K562 (cell line): Measurements from ENCODE around the gene COL15A1. TPM values are rescaled to one million over a fixed set of nuclear protein-coding genes. Genes with fewer than 3 reads are reported as not detected.

Experiments
- ATAC-seq: fragments of 200-7000 bp; cut with Tn5 transposase; 3 replicates; pipeline ENCODE4 v1.9.1; 2020; ENCODE audit warnings: moderate library complexity
- BruUV-seq: library from RNA; stranded (reverse); fragments of 400-500 nt; replicated peaks from 2 replicates; lab custom pipeline; 2021; lab: Mats Ljungman, UMichigan
- CTCF ChIA-PET: fragments of 300-600 bp; formaldehyde crosslinking; extraction: SDS; loops from one replicate; lab custom pipeline; 2021; ENCODE audit warnings: low intra/inter-chr PET ratio; lab: Yijun Ruan, JAX
- POLR2A ChIA-PET: fragments of 300-600, 350-650 bp; sonication (Branson Sonifier 250); formaldehyde crosslinking; extraction: SDS; loops from one replicate; lab custom pipeline; 2021; ENCODE audit warnings: antibody characterized with exemption, inconsistent platforms; lab: Yijun Ruan, JAX
- DNase-seq, 4 experiments: peaks; one replicate each; pipeline versions ENCODE4 v3.0.0 to v3.0.0-alpha.2; 2011 to 2018; ENCODE audit warnings: low spot score in 3 of 4, mixed read lengths in 3 of 4; ENCODE audit errors: extremely low read depth in 1 of 4
- FAIRE-seq: peaks from 2 replicates; lab custom pipeline; 2011; peaks lifted over from hg19 to GRCh38; lab: Jason Lieb, UNC
- H2AFZ ChIP-seq: 2 replicates; pipeline ENCODE4 v1.6.0; 2011; ENCODE audit warnings: low read depth, low read length, control low read depth, inconsistent platforms
- H3K27ac ChIP-seq: fragments of 200-600 bp; 3 replicates; pipeline ENCODE4 v1.8.0; 2011; ENCODE audit warnings: low read depth, mild to moderate bottlenecking, control low read depth, inconsistent platforms, low read length, moderate library complexity, mixed read lengths; ENCODE audit errors: extremely low read depth
- H3K27me3 ChIP-seq, 2 experiments: fragments of 300-600 bp in 1 of 2; 2 replicates in 1 of 2; 3 replicates in 1 of 2; pipeline versions ENCODE4 v1.6.0 to v1.8.0; 2011; ENCODE audit warnings: inconsistent platforms in 2 of 2, low read length in 2 of 2, mild to moderate bottlenecking in 1 of 2, mixed read lengths in 1 of 2, moderate library complexity in 1 of 2; ENCODE audit not compliant: control insufficient read depth in 2 of 2, insufficient read depth in 2 of 2
- H3K36me3 ChIP-seq: fragments of 300-600 bp; 3 replicates; pipeline ENCODE4 v1.8.0; 2011; ENCODE audit warnings: mild to moderate bottlenecking, low read length, inconsistent platforms; ENCODE audit not compliant: control insufficient read depth, insufficient read depth
- H3K4me1 ChIP-seq, 2 experiments: fragments of 200-600 bp in 1 of 2; replicated peaks in 1 of 2; 2 replicates in 1 of 2; 3 replicates in 1 of 2; pipeline versions ENCODE4 v1.5.1 to v1.8.0; 2011; ENCODE audit warnings: inconsistent platforms in 2 of 2, low read length in 2 of 2, mild to moderate bottlenecking in 1 of 2, mixed read lengths in 1 of 2, moderate library complexity in 1 of 2; ENCODE audit not compliant: control insufficient read depth in 2 of 2, insufficient read depth in 2 of 2
- H3K4me2 ChIP-seq: 2 replicates; pipeline ENCODE4 v1.6.1; 2011; ENCODE audit warnings: low read length, control low read depth, inconsistent platforms, mixed read lengths; ENCODE audit not compliant: insufficient read depth
- H3K4me3 ChIP-seq: fragments of 200-600 bp; sonication (generic), shearing (Covaris generic); 2 replicates; pipeline ENCODE4 v1.5.1; 2016; ENCODE audit warnings: control low read depth, inconsistent platforms
- H3K79me2 ChIP-seq: fragments of 200-600 bp; 3 replicates; pipeline ENCODE4 v1.8.0; 2011; ENCODE audit warnings: low read length, inconsistent platforms; ENCODE audit not compliant: control insufficient read depth, insufficient read depth
- H3K9ac ChIP-seq, 2 experiments: 2 replicates each; pipeline versions ENCODE4 v1.6.0 to v1.6.1; 2011; ENCODE audit warnings: low read depth in 2 of 2, low read length in 2 of 2, control low read depth in 1 of 2, inconsistent platforms in 1 of 2, mild to moderate bottlenecking in 1 of 2, mixed read lengths in 1 of 2; ENCODE audit not compliant: insufficient read depth in 1 of 2
- H3K9me1 ChIP-seq: one replicate; pipeline ENCODE4 v1.6.0; 2011; ENCODE audit warnings: inconsistent platforms, mild to moderate bottlenecking, low read length, moderate library complexity; ENCODE audit not compliant: control insufficient read depth, insufficient read depth
- H3K9me3 ChIP-seq: replicated peaks from 2 replicates; pipeline ENCODE4 v1.5.1; 2011; ENCODE audit warnings: low read depth, low read length, inconsistent platforms; ENCODE audit not compliant: control insufficient read depth, insufficient read depth
- H4K20me1 ChIP-seq: replicated peaks from 2 replicates; pipeline ENCODE4 v1.6.1; 2011; ENCODE audit warnings: low read length, inconsistent platforms, mixed read lengths; ENCODE audit not compliant: control insufficient read depth, insufficient read depth
- ARID3A ChIP-seq: IDR thresholded peaks from 2 replicates; pipeline ENCODE4 v1.6.1; 2012; ENCODE audit warnings: low read depth, low read length, improper control_type of control experiment, borderline replicate concordance
- DACH1 ChIP-seq: fragments of 450-650 bp; IDR thresholded peaks from 2 replicates; pipeline ENCODE4 v1.6.1; 2018; ENCODE audit not compliant: partially characterized antibody
- GTF2B ChIP-seq: IDR thresholded peaks from 2 replicates; pipeline ENCODE4 v1.6.1; 2011; ENCODE audit not compliant: insufficient read length; ENCODE audit errors: extremely low read depth
- MEIS2 ChIP-seq: fragments of 450-650 bp; IDR thresholded peaks from 2 replicates; pipeline ENCODE4 v1.6.1; 2014; ENCODE audit warnings: mild to moderate bottlenecking; ENCODE audit not compliant: partially characterized antibody
- RAD21 ChIP-seq, 2 experiments: fragments of 250-450 bp in 1 of 2; fragments of 450-650 bp in 1 of 2; sonication (Bioruptor Pico) in 1 of 2; formaldehyde crosslinking in 1 of 2; IDR thresholded peaks in 1 of 2; conservative IDR thresholded peaks in 1 of 2; 2 replicates each; pipeline versions ENCODE4 v1.4.0 to v1.8.0; 2020 to 2022; ENCODE audit warnings: mild to moderate bottlenecking in 2 of 2, moderate library complexity in 1 of 2
- RBM17 ChIP-seq: fragments of 200-400 bp; formaldehyde crosslinking; IDR thresholded peaks from 2 replicates; pipeline ENCODE4 v1.6.1; 2017; ENCODE audit warnings: low read depth, mild to moderate bottlenecking, low read length, borderline replicate concordance
- SNIP1 ChIP-seq: fragments of 450-650 bp; IDR thresholded peaks from 2 replicates; pipeline ENCODE4 v1.7.1; 2017; ENCODE audit warnings: low read depth, mild to moderate bottlenecking
- ZBTB2 ChIP-seq: fragments of 450-650 bp; IDR thresholded peaks from 2 replicates; pipeline ENCODE4 v1.6.1; 2016; ENCODE audit warnings: antibody characterized with exemption
- ZHX1 ChIP-seq: fragments of 150-350 bp; conservative IDR thresholded peaks from 2 replicates; pipeline ENCODE4 v1.6.1; 2014; ENCODE audit warnings: low read length
- ZNF75A ChIP-seq: fragments of 450-650 bp; formaldehyde crosslinking; IDR thresholded peaks from 2 replicates; pipeline ENCODE4 v1.4.0; 2020; ENCODE audit warnings: mild to moderate bottlenecking
- WGBS: fragments of 100-300 bp; shearing (Covaris generic); methylation state at CpG from one replicate; pipeline ENCODE4 v1.1.6; 2016; ENCODE audit warnings: low coverage, mixed read lengths; ENCODE audit not compliant: insufficient coverage; ENCODE audit errors: missing lambda C conversion rate; 5-methylcytosine and 5-hydroxymethylcytosine counted together
- in situ Hi-C: fragments of 300-500 bp; cut with MboI; formaldehyde crosslinking; loops from 4 replicates; pipeline ENCODE4 v1.15.0; 2018; ENCODE audit warnings: inconsistent platforms, mixed read lengths
- intact Hi-C: fragments of 100-400 bp; cut with micrococcal nuclease; formaldehyde crosslinking; loops from 2 replicates; pipeline ENCODE4 v1.14.2; 2022
- polyA plus RNA-seq, 8 experiments: library from polyadenylated mRNA; depleted of rRNA in 4 of 8; stranded (reverse) in 5 of 8; unstranded in 3 of 8; fragments of >200 nt; fragmentation: Nextera tagmentation in 2 of 8; fragmentation: Illumina TruSeq in 1 of 8; extraction: Ambion mirVana in 2 of 8; extraction: Trizol in 1 of 8; gene quantifications; 2 replicates each; pipeline versions ENCODE4 v1.2.1 to v1.2.3, GENCODE V29; 2011 to 2014; ENCODE audit warnings: inconsistent platforms in 1 of 8, missing spikeins in 1 of 8
- total RNA-seq, 7 experiments: library from RNA; depleted of rRNA in 6 of 7; stranded (reverse); fragments of >200 nt in 6 of 7; fragmentation: Illumina TruSeq in 2 of 7; extraction: Trizol in 2 of 7; gene quantifications; 2 replicates each; pipeline versions ENCODE4 v1.2.1 to v1.2.3, GENCODE V29; 2011 to 2021; ENCODE audit warnings: low replicate concordance in 1 of 7
- TF ChIP-seq, protein P1 (sequence below): fragments of 450-650 bp; IDR thresholded peaks from 2 replicates; pipeline ENCODE4 v1.6.1; 2016

The COL15A1 gene
- total and polyA plus RNA-seq, 9 of the 15 experiments (the other 6 are each of a cell fraction or from before 2014, with no cell fraction given) = 0.46 to 5.1 (median 2.6) TPM

DNA sequence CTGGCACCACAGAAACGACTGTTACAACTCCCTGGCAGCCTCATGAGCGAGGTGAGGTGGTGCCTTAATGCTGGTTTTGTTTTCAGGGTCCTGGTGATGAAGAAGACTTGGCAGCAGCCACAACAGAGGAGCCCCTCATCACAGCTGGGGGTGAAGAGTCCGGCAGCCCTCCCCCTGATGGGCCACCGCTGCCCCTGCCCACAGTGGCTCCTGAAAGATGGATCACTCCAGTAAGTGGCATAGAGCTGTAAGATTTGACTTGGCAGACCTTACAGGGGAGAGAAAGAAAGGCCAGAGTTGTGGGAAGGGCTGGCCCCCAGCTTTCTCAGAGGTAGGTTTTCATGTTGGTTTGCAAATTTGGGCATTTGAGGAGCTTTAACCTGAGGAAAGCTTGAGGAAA is 72.2 kb downstream of the COL15A1 start (continued):
- TF ChIP-seq ZBTB2 (no peak), GTF2B (no peak), DACH1 (no peak)
- TF ChIP-seq, all 486 proteins: peak for 0

DNA sequence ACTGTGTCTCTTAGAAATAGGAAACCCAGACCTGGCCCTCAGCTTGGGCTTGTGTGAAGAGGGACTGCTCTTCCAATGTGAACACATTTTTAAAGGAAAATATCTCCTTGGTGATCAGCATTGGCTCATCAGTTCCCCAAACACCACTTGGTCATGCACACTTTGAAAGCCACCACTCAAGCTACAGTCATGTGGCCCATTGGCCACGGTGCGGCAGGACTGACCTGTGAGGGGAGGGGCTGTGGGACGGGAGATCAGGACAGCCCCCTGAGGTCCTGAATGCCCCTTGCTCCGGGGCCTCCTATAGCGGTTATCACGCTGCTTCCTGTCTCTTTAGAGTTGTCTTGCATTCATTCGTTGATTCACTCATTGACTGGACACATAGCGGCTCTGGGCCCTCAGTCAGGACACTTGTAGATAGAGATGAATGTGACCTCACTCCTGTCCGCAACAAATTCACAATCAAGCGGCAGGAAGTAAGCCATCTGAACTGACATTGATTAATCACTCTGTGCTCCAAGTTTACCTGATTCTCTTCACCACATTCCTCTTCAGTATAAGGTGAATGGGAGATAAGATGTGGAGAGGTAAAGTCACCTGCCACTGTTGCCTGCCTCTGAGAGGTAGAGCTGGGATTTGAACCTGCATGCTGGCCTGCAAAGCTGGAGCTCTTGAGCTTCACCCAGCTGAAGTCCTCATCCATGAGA is 73.1 kb downstream of the COL15A1 start:
- peaks cover 0 to 26% of the 10 kb centered on the region in 2 experiments; a peak in 4 of 5 replicates for H3K4me1 ChIP-seq
- H3K79me2 ChIP-seq = no peaks in the 10 kb centered on the region
- intact Hi-C loops = loop anchor here (2.0 kb wide), 1 partner anchor 124 kb away; no protein-coding TSS in a partner anchor
- peak in 1 of 4 experiments; percentile 39 for DNase-seq
- H3K27ac ChIP-seq = no peak overlapping the region
- in situ Hi-C loops = loop anchor here (10.0 kb wide), 1 partner anchor 118 kb away; no protein-coding TSS in a partner anchor
- H2AFZ ChIP-seq = peak overlapping the region; percentile 42
- ATAC-seq = peak; percentile 67
- H3K9me1 ChIP-seq = no peaks in the 10 kb centered on the region
- H3K36me3 ChIP-seq = no peaks in the 10 kb centered on the region
- H3K9ac ChIP-seq = no peak overlapping the region
- CTCF ChIA-PET = interaction anchor here (0.5 to 0.6 kb wide), 2 partner anchors 167 to 1094 kb away, joined by 3 to 4 read pairs; no protein-coding TSS in a partner anchor
- no peak overlapping the region for H3K4me3 ChIP-seq
- H3K27me3 ChIP-seq = no peaks in the 10 kb centered on the region
- no TSS peak for BruUV-seq
- no peaks in the 10 kb centered on the region for H3K9me3 ChIP-seq
- no peaks in the 10 kb centered on the region for H4K20me1 ChIP-seq
- 36% methylated on average over 10 of the region's 10 CpGs for WGBS
- FAIRE-seq = peak; percentile 62
- POLR2A ChIA-PET = interaction anchor here (0.5 to 1.9 kb wide), 7 partner anchors 10 to 906 kb away, joined by 3 to 5 read pairs (median 3); no protein-coding TSS in a partner anchor
- no peak overlapping the region for H3K4me2 ChIP-seq
- TF ChIP-seq ARID3A (no peak), SNIP1 (no peak), ZHX1 (no peak), MEIS2 (peak; percentile 84), RAD21 (CRISPR knock-in tag; conservative IDR thresholded peaks at IDR 0.05 in 1 of 2, IDR thresholded peaks at IDR 0.05 in 1 of 2) (peak; percentile 68 to 82), RBM17 (no peak), ZNF75A (no peak)
- TF ChIP-seq, protein P1, sequence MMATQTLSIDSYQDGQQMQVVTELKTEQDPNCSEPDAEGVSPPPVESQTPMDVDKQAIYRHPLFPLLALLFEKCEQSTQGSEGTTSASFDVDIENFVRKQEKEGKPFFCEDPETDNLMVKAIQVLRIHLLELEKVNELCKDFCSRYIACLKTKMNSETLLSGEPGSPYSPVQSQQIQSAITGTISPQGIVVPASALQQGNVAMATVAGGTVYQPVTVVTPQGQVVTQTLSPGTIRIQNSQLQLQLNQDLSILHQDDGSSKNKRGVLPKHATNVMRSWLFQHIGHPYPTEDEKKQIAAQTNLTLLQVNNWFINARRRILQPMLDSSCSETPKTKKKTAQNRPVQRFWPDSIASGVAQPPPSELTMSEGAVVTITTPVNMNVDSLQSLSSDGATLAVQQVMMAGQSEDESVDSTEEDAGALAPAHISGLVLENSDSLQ = peak; percentile 83
